ENCODE data around the gene DPEP3.

Gene DPEP3

DNA sequence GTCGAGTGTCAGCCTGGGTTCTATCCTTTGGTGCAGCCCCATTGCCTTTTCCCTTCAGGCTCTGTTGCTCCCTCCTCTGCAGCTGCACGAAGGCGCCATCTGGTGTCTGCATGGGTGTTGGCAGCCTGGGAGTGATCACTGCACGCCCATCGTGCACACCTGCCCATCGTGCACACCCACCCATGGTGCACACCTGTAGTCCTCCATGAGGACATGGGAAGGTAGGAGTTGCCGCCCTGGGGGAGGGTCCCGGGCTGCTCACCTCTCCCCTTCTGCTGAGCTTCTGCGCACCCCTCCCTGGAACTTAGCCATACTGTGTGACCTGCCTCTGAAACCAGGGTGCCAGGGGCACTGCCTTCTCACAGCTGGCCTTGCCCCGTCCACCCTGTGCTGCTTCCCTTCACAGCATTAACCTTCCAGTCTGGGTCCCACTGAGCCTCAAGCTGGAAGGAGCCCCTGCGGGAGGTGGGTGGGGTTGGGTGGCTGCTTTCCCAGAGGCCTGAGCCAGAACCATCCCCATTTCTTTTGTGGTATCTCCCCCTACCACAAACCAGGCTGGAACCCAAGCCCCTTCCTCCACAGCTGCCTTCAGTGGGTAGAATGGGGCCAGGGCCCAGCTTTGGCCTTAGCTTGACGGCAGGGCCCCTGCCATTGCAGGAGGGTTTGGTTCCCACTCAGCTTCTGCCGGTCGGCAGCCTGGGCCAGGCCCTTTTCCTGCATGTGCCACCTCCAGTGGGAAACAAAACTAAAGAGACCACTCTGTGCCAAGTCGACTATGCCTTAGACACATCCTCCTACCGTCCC is 51.5 kb downstream of the DPEP3 start:
- peak; percentile 83 for DNase-seq

DNA sequence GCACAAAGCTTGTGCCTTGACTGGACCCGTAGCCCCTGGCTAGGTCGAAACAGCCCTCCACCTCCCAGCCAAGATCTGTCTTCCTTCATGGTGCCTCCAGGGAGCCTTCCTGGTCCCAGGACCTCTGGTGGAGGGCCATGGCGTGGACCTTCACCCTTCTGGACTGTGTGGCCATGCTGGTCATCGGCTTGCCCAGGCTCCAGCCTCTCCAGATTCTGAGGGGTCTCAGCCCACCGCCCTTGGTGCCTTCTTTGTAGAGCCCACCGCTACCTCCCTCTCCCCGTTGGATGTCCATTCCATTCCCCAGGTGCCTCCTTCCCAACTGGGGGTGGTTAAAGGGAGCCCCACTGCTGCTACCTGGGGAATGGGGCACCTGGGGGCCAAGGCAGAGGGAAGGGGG is 52.2 kb downstream of the DPEP3 start:
- no peak for DNase-seq

DNA sequence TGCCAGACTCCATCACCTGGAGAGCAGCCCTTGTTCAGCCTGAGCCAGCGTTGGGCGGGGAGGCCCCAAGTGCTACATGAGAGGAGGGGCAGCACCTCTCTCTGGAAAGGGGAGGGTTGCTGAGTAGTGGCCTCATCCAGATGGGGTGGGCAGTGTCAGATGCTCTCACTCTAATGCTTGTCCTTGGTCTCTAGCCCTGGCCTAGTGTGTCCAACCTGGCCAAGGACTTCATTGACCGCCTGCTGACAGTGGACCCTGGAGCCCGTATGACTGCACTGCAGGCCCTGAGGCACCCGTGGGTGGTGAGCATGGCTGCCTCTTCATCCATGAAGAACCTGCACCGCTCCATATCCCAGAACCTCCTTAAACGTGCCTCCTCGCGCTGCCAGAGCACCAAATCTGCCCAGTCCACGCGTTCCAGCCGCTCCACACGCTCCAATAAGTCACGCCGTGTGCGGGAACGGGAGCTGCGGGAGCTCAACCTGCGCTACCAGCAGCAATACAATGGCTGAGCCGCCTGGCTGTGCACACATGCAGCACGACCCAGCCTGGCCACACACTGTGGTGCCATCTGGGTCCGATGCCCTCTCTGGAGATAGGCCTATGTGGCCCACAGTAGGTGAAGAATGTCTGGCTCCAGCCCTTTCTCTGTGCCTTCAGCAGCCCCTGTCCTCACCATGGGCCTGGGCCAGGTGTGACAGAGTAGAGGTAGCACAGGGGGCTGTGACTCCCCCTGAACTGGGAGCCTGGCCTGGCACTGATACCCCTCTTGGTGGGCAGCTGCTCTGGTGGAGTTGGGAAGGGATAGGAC is 53.0 kb downstream of the DPEP3 start:
- no peak for DNase-seq

DNA sequence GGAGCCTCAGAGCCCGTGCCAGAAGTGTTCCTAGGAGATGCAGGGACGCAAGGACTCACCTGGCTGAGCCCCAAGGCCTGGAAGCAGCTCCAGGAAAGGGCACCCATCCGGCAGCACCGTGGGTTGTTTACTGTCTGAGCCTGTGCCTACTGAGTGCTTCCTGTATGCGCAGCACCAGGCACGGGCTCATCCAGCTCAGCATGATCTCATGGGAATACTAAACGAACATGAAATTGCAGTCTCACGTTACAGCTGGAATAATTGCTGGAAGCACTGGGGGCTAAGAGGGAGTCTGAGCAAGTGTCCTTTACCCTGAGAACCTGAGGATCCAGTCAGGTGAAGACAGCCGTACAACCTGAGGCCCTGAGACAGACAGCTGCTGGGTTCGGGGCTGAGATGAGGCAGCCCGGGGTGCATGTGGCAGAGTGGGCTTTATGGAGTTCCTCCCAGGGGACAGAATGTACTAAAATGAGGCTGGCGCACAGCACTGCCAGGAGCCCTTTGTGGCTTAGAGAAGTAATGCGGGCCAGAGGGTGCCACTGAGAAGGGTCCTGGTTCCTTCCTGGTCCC is 54.0 kb downstream of the DPEP3 start:
- DNase-seq, result no peak
